Erythroblast (primary cell): Measurements from ENCODE around the gene ADARB2.
"Not testable (repeated sequence)": the region's sequence is repeated elsewhere in the genome, so short reads cannot be mapped to it uniquely, and the experiment has no call there.

Source experiments
- DNase-seq, 2 experiments: peaks; one replicate each; lab custom pipeline; 2025; lab: John Stamatoyannopoulos, UW
- GATA1 ChIP-seq: IDR thresholded peaks from 2 replicates; pipeline ENCODE4 v1.6.1; 2011; ENCODE audit warnings: low read depth, mild to moderate bottlenecking, control low read depth, low read length, moderate library complexity
- POLR2A ChIP-seq: IDR thresholded peaks from 2 replicates; pipeline ENCODE4 v1.6.1; 2011; ENCODE audit warnings: mild to moderate bottlenecking, low read length

Gene ADARB2

GRCh38 chr10:1737222-1738061, at the start of gene ADARB2:
ADARB2 (minus strand) TSS chr10:1737525.
- DNase-seq: no peak
- no peak for TF ChIP-seq GATA1
- no peak for TF ChIP-seq POLR2A

- DNase-seq: no peak
- no peak for TF ChIP-seq POLR2A
- no peak for TF ChIP-seq GATA1
Observed at GRCh38 chr10:1785835-1786234, 48.5 kb upstream of the ADARB2 start.

GRCh38 chr10:1782841-1783240, 45.5 kb upstream of the ADARB2 start:
- TF ChIP-seq GATA1 (no peak), POLR2A (no peak)
- no peak for DNase-seq

- DNase-seq: no peak
- no peak for TF ChIP-seq POLR2A
- TF ChIP-seq GATA1: no peak
Observed at GRCh38 chr10:1779796-1780195, 42.5 kb upstream of the ADARB2 start.

GRCh38 chr10:1778375-1778969, 41.1 kb upstream of the ADARB2 start:
- TF ChIP-seq GATA1 (no peak), POLR2A (no peak)
- DNase-seq: no peak

GRCh38 chr10:1776127-1776662, 38.9 kb upstream of the ADARB2 start:
- DNase-seq: no peak
- TF ChIP-seq GATA1 (no peak), POLR2A (no peak)

GRCh38 chr10:1774796-1775195, 37.5 kb upstream of the ADARB2 start:
- TF ChIP-seq POLR2A: no peak
- no peak for TF ChIP-seq GATA1

GRCh38 chr10:1773204-1773603, 35.9 kb upstream of the ADARB2 start:
- not testable (repeated sequence) for DNase-seq

More at GRCh38 chr10:1774796-1775195, 37.5 kb upstream of the ADARB2 start:
- no peak for DNase-seq

GRCh38 chr10:1766049-1766448, 28.7 kb upstream of the ADARB2 start:
- DNase-seq: no peak
- TF ChIP-seq GATA1 (no peak), POLR2A (no peak)

GRCh38 chr10:1762076-1762475, 24.8 kb upstream of the ADARB2 start:
- no peak for TF ChIP-seq POLR2A
- no peak for TF ChIP-seq GATA1
- DNase-seq: no peak

- TF ChIP-seq POLR2A (no peak), GATA1 (no peak)
- no peak for DNase-seq
Observed at GRCh38 chr10:1754506-1755153, 17.3 kb upstream of the ADARB2 start.

GRCh38 chr10:1752153-1752552, 14.8 kb upstream of the ADARB2 start:
- TF ChIP-seq GATA1 (no peak), POLR2A (no peak)
- no peak for DNase-seq

- no peak for TF ChIP-seq GATA1
- DNase-seq: no peak
Observed at GRCh38 chr10:1747590-1748157, 10.3 kb upstream of the ADARB2 start.

- TF ChIP-seq GATA1 (no peak), POLR2A (no peak)
- no peak for DNase-seq
Observed at GRCh38 chr10:1746796-1747195, 9.5 kb upstream of the ADARB2 start.
